ENCODE results near the gene NKD1. TPM values are rescaled to one million over a fixed set of nuclear protein-coding genes. Genes with fewer than 3 reads are reported as not detected.

Gene NKD1
- total and polyA plus RNA-seq, 2 donors (not counting 1 experiment from before 2014, with no cell fraction given), result 0.16 to 1.9 TPM

DNA sequence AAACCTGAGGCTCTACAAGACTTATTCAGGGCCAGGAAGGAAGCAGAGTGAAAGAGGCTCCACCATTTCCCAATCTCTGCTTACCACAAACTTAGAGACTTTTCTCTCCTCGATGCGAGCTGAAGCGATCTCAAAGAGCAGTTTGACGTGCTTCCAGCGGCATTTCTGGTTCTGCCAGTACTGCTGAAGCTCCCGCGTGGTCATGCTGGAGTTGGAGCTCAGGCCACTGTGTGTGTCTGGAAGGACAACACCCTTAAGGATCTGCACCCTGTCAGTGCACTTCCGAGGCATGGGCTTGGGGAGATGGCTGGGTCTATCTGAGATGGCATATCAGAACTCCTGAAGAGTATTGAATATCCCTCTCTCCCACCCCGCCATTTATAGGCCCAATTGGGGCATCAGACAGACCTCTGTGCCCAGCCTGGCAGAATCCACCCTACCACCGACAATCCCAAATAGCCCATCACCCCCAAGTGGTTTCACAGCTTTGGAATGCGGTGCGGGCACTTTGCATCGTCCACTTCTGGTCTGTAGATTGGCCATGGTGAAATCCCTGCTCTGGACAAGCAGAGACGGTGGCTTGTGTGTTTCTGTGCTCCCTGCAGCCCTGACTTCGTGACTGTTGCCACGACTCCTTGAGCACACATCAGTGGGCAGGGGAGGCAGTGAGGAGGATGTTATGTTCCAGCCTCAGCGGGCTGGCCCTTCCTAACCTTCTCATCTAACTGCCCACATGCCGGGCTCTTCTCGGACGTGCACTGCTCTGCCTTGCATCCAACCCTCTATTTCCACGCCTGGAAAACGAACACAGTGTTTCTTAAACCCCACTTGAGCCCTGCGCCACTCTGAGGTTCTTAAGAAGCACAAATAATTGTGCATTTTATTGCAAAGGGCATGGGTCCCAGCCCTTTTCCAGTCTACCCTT, 127.8 kb downstream of the NKD1 start:
- peaks cover 3 to 80% of the 10 kb centered on the region in 2 experiments for H3K36me3 ChIP-seq (replicated peaks in 1 of 2; ENCODE audit: control extremely low read depth in 1 of 2, control insufficient read depth in 1 of 2, extremely low read depth in 1 of 2, insufficient read depth in 2 of 2, low read length in 1 of 2)
- Mint-ChIP-seq H3K4me3 (no peak overlapping the region), H3K27me3 (no peaks in the 10 kb centered on the region), H3K9me3 (ENCODE audit: insufficient read depth) (peaks cover 2% of the 10 kb centered on the region), H3K4me1 (peaks cover 25% of the 10 kb centered on the region), H3K27ac (no peak overlapping the region)
- H3K79me2 ChIP-seq (ENCODE audit: control insufficient read depth, insufficient read depth, low read length), result peaks cover 51% of the 10 kb centered on the region
- no peak overlapping the region for H3K4me3 ChIP-seq (ENCODE audit: control extremely low read depth in 1 of 5, extremely low read depth in 1 of 5, insufficient read depth in 1 of 5, low read depth in 2 of 5, low read length in 4 of 5)
- WGBS (ENCODE audit: insufficient coverage), result 95% methylated on average over 22 of the region's 23 CpGs
- ATAC-seq (ENCODE audit: low read depth) (no peak), DNase-seq (no peak)
- H4K20me1 ChIP-seq (ENCODE audit: control insufficient read depth, insufficient read depth, low read length, poor library complexity, severe bottlenecking), result peaks cover 20% of the 10 kb centered on the region
- intact Hi-C loops (cut with micrococcal nuclease), result no loop called here
- H3K27ac ChIP-seq (ENCODE audit: low read length in 2 of 2), result no peak overlapping the region
- POLR2A ChIA-PET, result no interaction called here
- CTCF ChIA-PET, result interaction anchor here (0.8 to 12.4 kb wide), 7 partner anchors 10 to 465 kb away, joined by 3 to 154 read pairs (median 4); no protein-coding TSS in a partner anchor
- TF ChIP-seq EZH2 (IDR thresholded peaks at IDR 0.05; ENCODE audit: borderline replicate concordance, insufficient read depth, low read depth, low read length, poor library complexity, severe bottlenecking) (no peak), CTCF (IDR thresholded peaks at IDR 0.05) (no peak)
- H3K9ac ChIP-seq (ENCODE audit: low read length), result no peak overlapping the region
- H3K27me3 ChIP-seq (replicated peaks in 1 of 4; ENCODE audit: control extremely low read depth in 1 of 4, control insufficient read depth in 3 of 4, insufficient read depth in 4 of 4, low read length in 3 of 4), result no peaks in the 10 kb centered on the region
- peaks cover 26 to 27% of the 10 kb centered on the region in 2 donors for H3K4me1 ChIP-seq (ENCODE audit: control insufficient read depth in 2 of 2, insufficient read depth in 2 of 2, low read length in 2 of 2)
- H2AFZ ChIP-seq (ENCODE audit: insufficient read depth, low read depth, low read length, poor library complexity, severe bottlenecking), result no peak overlapping the region
- no peak overlapping the region for H3K4me2 ChIP-seq (replicated peaks; ENCODE audit: low read depth, low read length, poor library complexity, severe bottlenecking)
- H3K9me3 ChIP-seq (ENCODE audit: control extremely low read depth in 1 of 3, control insufficient read depth in 2 of 3, insufficient read depth in 1 of 3, low read length in 2 of 3), result peaks cover 2 to 30% (median 14%) of the 10 kb centered on the region in 3 donors
